Measurements from ENCODE around the gene MT2A.

DNA sequence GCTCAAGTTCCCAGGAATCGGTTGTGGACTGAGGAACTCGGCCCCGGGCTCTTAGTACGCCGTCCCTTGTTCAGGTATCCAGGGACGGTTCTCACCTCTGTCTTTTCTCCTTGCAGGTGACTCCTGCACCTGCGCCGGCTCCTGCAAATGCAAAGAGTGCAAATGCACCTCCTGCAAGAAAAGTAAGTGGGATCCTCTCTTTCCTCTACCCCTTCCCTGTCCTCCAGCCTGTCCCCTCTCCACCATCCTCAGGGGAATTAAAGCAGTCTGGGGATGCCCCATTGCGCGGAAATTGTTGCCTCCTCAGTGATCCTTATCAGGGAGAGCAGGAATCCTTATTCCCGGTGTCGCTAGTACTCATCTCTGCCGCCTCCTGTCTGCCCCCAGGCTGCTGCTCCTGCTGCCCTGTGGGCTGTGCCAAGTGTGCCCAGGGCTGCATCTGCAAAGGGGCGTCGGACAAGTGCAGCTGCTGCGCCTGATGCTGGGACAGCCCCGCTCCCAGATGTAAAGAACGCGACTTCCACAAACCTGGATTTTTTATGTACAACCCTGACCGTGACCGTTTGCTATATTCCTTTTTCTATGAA is 585 bp downstream of the MT2A start:
- TF ChIP-seq CTCF (IDR thresholded peaks at IDR 0.05): no peak
- TF ChIP-seq POLR2A (IDR thresholded peaks at IDR 0.05): no peak
